IMR-90 (cell line): ENCODE results near the gene NDUFS7. TPM values are rescaled to one million over a fixed set of nuclear protein-coding genes. Genes with fewer than 3 reads are reported as not detected.
A peak's percentile ranks its signal among the peaks of the same experiment; 100 is the strongest.

Experiments
- ATAC-seq: fragments of 200-7000 bp; cut with Tn5 transposase; 2 replicates; pipeline ENCODE4 v1.9.1; 2020; ENCODE audit warnings: low read depth, mild to moderate bottlenecking, moderate library complexity
- BruUV-seq: library from RNA; stranded (reverse); fragments of 400-500 nt; replicated peaks from 2 replicates; lab custom pipeline; 2021; lab: Mats Ljungman, UMichigan
- CTCF ChIA-PET: fragments of 300-600 bp; formaldehyde crosslinking; extraction: SDS; loops from one replicate; lab custom pipeline; 2021; ENCODE audit warnings: antibody characterized with exemption; lab: Yijun Ruan, JAX
- POLR2A ChIA-PET: fragments of 300-600 bp; sonication (Branson Sonifier 250); formaldehyde crosslinking; loops from one replicate; lab custom pipeline; 2022; ENCODE audit warnings: antibody characterized with exemption; ENCODE audit not compliant: unreplicated experiment; lab: Charles Lee
- DNase-seq: peaks from one replicate; pipeline ENCODE4 v3.0.0; 2013
- H2AFZ ChIP-seq: replicated peaks from 2 replicates; pipeline ENCODE3; 2013; ENCODE audit warnings: low read length, mild to moderate bottlenecking; ENCODE audit not compliant: poor library complexity
- H2AK5ac ChIP-seq: 2 replicates; pipeline ENCODE4 v1.6.1; 2013; ENCODE audit warnings: low read depth, low read length, inconsistent platforms
- H2AK9ac ChIP-seq: replicated peaks from 2 replicates; pipeline ENCODE3; 2013; ENCODE audit warnings: mild to moderate bottlenecking, low read depth, low read length, moderate library complexity; ENCODE audit not compliant: poor library complexity
- H2BK120ac ChIP-seq: 2 replicates; pipeline ENCODE4 v1.6.1; 2013; ENCODE audit warnings: low read depth, low read length, inconsistent platforms
- H2BK15ac ChIP-seq: 3 replicates; pipeline ENCODE4 v1.6.1; 2013; ENCODE audit warnings: low read depth, low read length, inconsistent platforms
- H2BK20ac ChIP-seq: 2 replicates; pipeline ENCODE4 v1.6.1; 2013; ENCODE audit warnings: low read depth, mild to moderate bottlenecking, inconsistent platforms, low read length, moderate library complexity
- H2BK5ac ChIP-seq: 2 replicates; pipeline ENCODE4 v1.6.1; 2013; ENCODE audit warnings: mild to moderate bottlenecking, low read depth, low read length, inconsistent platforms; ENCODE audit not compliant: poor library complexity, severe bottlenecking
- H3K14ac ChIP-seq: replicated peaks from 2 replicates; pipeline ENCODE4 v1.6.1; 2013; ENCODE audit warnings: low read depth, low read length, inconsistent platforms
- H3K18ac ChIP-seq: 2 replicates; pipeline ENCODE4 v1.6.1; 2013; ENCODE audit warnings: low read depth, low read length, control low read depth
- H3K23ac ChIP-seq: 2 replicates; pipeline ENCODE4 v1.6.1; 2013; ENCODE audit warnings: low read depth, low read length, inconsistent platforms
- H3K27ac ChIP-seq: 2 replicates; pipeline ENCODE4 v1.5.1; 2013; ENCODE audit warnings: mild to moderate bottlenecking, control low read depth, low read length; ENCODE audit not compliant: insufficient read depth
- H3K27me3 ChIP-seq: 2 replicates; pipeline ENCODE4 v1.6.1; 2013; ENCODE audit warnings: low read length; ENCODE audit not compliant: control insufficient read depth, insufficient read depth
- H3K36me3 ChIP-seq: 2 replicates; pipeline ENCODE4 v1.6.1; 2013; ENCODE audit warnings: low read length, mixed read lengths; ENCODE audit not compliant: control insufficient read depth, insufficient read depth
- H3K4ac ChIP-seq: 2 replicates; pipeline ENCODE4 v1.6.1; 2013; ENCODE audit warnings: low read depth, low read length, inconsistent platforms
- H3K4me1 ChIP-seq: 2 replicates; pipeline ENCODE4 v1.6.1; 2013; ENCODE audit warnings: low read length, mixed read lengths; ENCODE audit not compliant: control insufficient read depth, insufficient read depth
- H3K4me2 ChIP-seq: 2 replicates; pipeline ENCODE4 v1.6.1; 2013; ENCODE audit warnings: low read depth, mild to moderate bottlenecking, control low read depth, low read length, moderate library complexity
- H3K4me3 ChIP-seq: 2 replicates; pipeline ENCODE4 v1.5.1; 2013; ENCODE audit warnings: low read depth, mild to moderate bottlenecking, control low read depth, low read length, moderate library complexity; ENCODE audit not compliant: insufficient read depth
- H3K56ac ChIP-seq: 2 replicates; pipeline ENCODE4 v1.6.1; 2013; ENCODE audit warnings: low read length, inconsistent platforms; ENCODE audit not compliant: insufficient read depth; ENCODE audit errors: extremely low read depth
- H3K79me1 ChIP-seq, 2 experiments: 2 replicates each; pipeline ENCODE4 v1.6.1; 2013; ENCODE audit warnings: low read length in 2 of 2, inconsistent platforms in 1 of 2, low read depth in 1 of 2
- H3K9ac ChIP-seq: 2 replicates; pipeline ENCODE4 v1.6.1; 2013; ENCODE audit warnings: low read depth, low read length, control low read depth
- H3K9me1 ChIP-seq: 2 replicates; pipeline ENCODE4 v1.6.1; 2013; ENCODE audit warnings: low read length, inconsistent platforms; ENCODE audit not compliant: insufficient read depth
- H3K9me3 ChIP-seq: 2 replicates; pipeline ENCODE4 v1.6.1; 2013; ENCODE audit warnings: low read length; ENCODE audit not compliant: control insufficient read depth, insufficient read depth
- H4K20me1 ChIP-seq: 2 replicates; pipeline ENCODE4 v1.6.1; 2013; ENCODE audit warnings: low read length, inconsistent platforms; ENCODE audit not compliant: insufficient read depth
- H4K5ac ChIP-seq: 2 replicates; pipeline ENCODE4 v1.6.1; 2013; ENCODE audit warnings: mild to moderate bottlenecking, low read depth, low read length, control low read depth
- H4K8ac ChIP-seq, 2 experiments: 2 replicates each; pipeline ENCODE4 v1.6.1; 2013; ENCODE audit warnings: low read depth in 2 of 2, low read length in 2 of 2, control low read depth in 1 of 2, inconsistent platforms in 1 of 2
- H4K91ac ChIP-seq: 2 replicates; pipeline ENCODE4 v1.6.1; 2013; ENCODE audit warnings: low read depth, low read length, inconsistent platforms; ENCODE audit not compliant: insufficient read depth
- CHD1 ChIP-seq: IDR thresholded peaks from 2 replicates; pipeline ENCODE4 v1.6.1; 2012; ENCODE audit warnings: low read depth, low read length, improper control_type of control experiment
- MAZ ChIP-seq: IDR thresholded peaks from 2 replicates; pipeline ENCODE4 v1.6.1; 2012; ENCODE audit warnings: low read depth, mild to moderate bottlenecking, low read length, improper control_type of control experiment, moderate library complexity, borderline replicate concordance
- WGBS, 2 experiments: methylation state at CpG; one replicate each; pipeline versions ENCODE4 v1.1.5 to v1.1.7; 2013; ENCODE audit warnings: missing lambda C conversion rate in 2 of 2; ENCODE audit not compliant: insufficient read length in 1 of 2; ENCODE audit errors: extremely low coverage in 2 of 2; 5-methylcytosine and 5-hydroxymethylcytosine counted together
- dilution Hi-C: fragments of 300-500 bp; cut with HindIII; formaldehyde crosslinking; loops from one replicate; pipeline ENCODE4 v1.14.3; 2018; ENCODE audit warnings: low sequenced_read_pairs; ENCODE audit not compliant: unreplicated experiment
- in situ Hi-C: fragments of 300-500 bp; cut with MboI; formaldehyde crosslinking; loops from 3 replicates; pipeline ENCODE4 v1.14.3; 2019; ENCODE audit warnings: low sequenced_read_pairs, inconsistent platforms, mixed read lengths
- intact Hi-C: fragments of 100-400 bp; cut with micrococcal nuclease; formaldehyde crosslinking; loops from 2 replicates; pipeline ENCODE4 v1.10.0; 2022
- polyA plus RNA-seq, 3 experiments: library from polyadenylated mRNA; depleted of rRNA; stranded (reverse); fragments of >200 nt; gene quantifications; 2 replicates each; pipeline ENCODE4 v1.2.3, GENCODE V29; 2012; ENCODE audit warnings: low replicate concordance in 1 of 3
- total RNA-seq: library from RNA; depleted of rRNA; stranded (reverse); fragments of >200 nt; gene quantifications from 2 replicates; pipeline ENCODE4 v1.2.3, GENCODE V29; 2012

NDUFS7 gene
- total and polyA plus RNA-seq, 2 of the 4 experiments (the other 2 are of a cell fraction), result 60.8 to 136 TPM

DNA sequence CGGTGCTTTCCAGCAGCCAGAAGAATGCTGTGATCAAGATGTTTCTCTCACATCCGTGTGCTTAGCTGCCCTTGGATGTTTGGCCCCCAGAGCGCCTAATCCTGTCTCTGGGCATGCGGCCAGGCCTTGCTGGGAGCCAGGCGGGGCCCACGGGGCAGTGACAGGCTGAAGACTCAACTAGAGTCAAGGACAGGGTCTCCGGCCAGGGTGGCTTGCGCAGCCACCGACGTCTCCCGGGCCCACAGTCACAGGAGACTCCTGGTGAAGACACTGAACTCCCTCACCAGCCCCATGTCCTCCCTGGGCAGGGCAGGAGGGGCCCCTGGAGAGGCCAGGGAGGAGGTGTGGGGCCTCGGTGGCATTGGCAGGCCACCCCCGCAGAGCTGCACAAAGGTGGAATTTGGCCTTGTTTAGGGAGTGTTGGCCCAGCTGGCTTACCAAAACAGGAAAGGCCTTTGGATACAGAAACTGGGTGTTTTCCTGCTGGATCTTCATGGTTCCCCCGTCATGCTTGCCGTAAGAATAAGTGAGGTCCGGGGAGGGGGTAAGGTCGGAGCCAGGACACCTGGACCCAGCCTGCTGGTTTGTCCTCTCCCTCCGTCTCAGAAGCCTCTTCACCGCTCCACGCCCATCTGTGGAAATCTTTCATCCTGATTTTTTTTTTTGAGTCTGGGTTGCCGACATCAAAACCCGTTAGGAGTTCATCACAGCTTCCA, 10.0 kb upstream of the NDUFS7 start:
- Histone ChIP-seq H3K9me1 (peaks cover 3% of the 10 kb centered on the region; the same call in 1 of the 2 replicates), H4K20me1 (peaks cover 3% of the 10 kb centered on the region; the same call in 1 of the 2 replicates), H3K4me3 (no peak overlapping the region), H3K9me3 (no peaks in the 10 kb centered on the region), H3K23ac (no peak overlapping the region), H2BK5ac (peak overlapping the region; percentile 34), H3K9ac (no peak overlapping the region), H2BK120ac (no peak overlapping the region; the same call in 1 of the 2 replicates), H3K18ac (no peak overlapping the region), H2AFZ (peak overlapping the region; percentile 66), H3K36me3 (peaks cover 56% of the 10 kb centered on the region), H3K27ac (0 out of 2 replicates have a peak overlapping the region, but pooled peaks have one; percentile 7), H4K5ac (no peak overlapping the region), H2AK9ac (peak overlapping the region; percentile 18), H3K79me1 (peaks cover 2 to 15% of the 10 kb centered on the region in 2 experiments; a peak in 3 of 4 replicates), H3K56ac (no peak overlapping the region), H3K4me1 (peaks cover 9% of the 10 kb centered on the region), H3K14ac (no peak overlapping the region), H3K4me2 (no peak overlapping the region), H4K91ac (no peak overlapping the region), H2AK5ac (no peak overlapping the region), H4K8ac (no peak overlapping the region), H3K4ac (no peak overlapping the region), H2BK15ac (no peak overlapping the region), H2BK20ac (no peak overlapping the region), H3K27me3 (no peaks in the 10 kb centered on the region)
- ATAC-seq (peak; percentile 83), DNase-seq (peak; percentile 66)
- TF ChIP-seq CHD1 (no peak), MAZ (no peak)
- dilution Hi-C loops, result no loop called here
- in situ Hi-C loops, result no loop called here
- 62% methylated on average over 10 of the region's 22 CpGs; no CpG with 5 or more reads in 1 of the 2 experiments for WGBS, 2 experiments
- POLR2A ChIA-PET, result no interaction called here
- CTCF ChIA-PET, result no interaction called here
- BruUV-seq, result no TSS peak
- intact Hi-C loops, result no loop called here
